A673 (cell line): ENCODE measurements around the gene OR1E2. TPM values are rescaled to one million over a fixed set of nuclear protein-coding genes. Genes with fewer than 3 reads are reported as not detected.
A peak's percentile ranks its signal among the peaks of the same experiment; 100 is the strongest.
"Not testable (repeated sequence)": the region's sequence is repeated elsewhere in the genome, so short reads cannot be mapped to it uniquely, and the experiment has no call there.

Experiments
- BruUV-seq: library from RNA; stranded (reverse); fragments of 400-500 nt; replicated peaks from 2 replicates; lab custom pipeline; 2021; lab: Mats Ljungman, UMichigan
- CTCF ChIA-PET: fragments of 300-600 bp; sonication (Branson Sonifier 250); formaldehyde crosslinking; loops from one replicate; lab custom pipeline; 2022; ENCODE audit warnings: antibody characterized with exemption; lab: Charles Lee
- POLR2A ChIA-PET: fragments of 300-600 bp; sonication (Branson Sonifier 250); formaldehyde crosslinking; loops from one replicate; lab custom pipeline; 2022; ENCODE audit warnings: antibody characterized with exemption; ENCODE audit not compliant: low non-redundant PET; lab: Charles Lee
- DNase-seq: peaks from one replicate; pipeline ENCODE4 v3.0.0-alpha.2; 2015; ENCODE audit warnings: low spot score
- H3K27ac ChIP-seq: fragments of 200-600 bp; sonication (generic); 2 replicates; pipeline ENCODE4 v1.5.1; 2016; ENCODE audit warnings: mixed run types, low read depth, mild to moderate bottlenecking, mixed read lengths, antibody characterized with exemption, low read length; ENCODE audit not compliant: poor library complexity, severe bottlenecking
- H3K27me3 ChIP-seq: fragments of 200-600 bp; sonication (generic); replicated peaks from 2 replicates; pipeline ENCODE4 v1.6.1; 2017; ENCODE audit warnings: mixed run types, low read depth, mild to moderate bottlenecking, mixed read lengths, antibody characterized with exemption, low read length; ENCODE audit not compliant: insufficient read depth, poor library complexity
- H3K36me3 ChIP-seq: fragments of 200-600 bp; sonication (generic); 2 replicates; pipeline ENCODE4 v1.6.1; 2016; ENCODE audit warnings: mixed run types, mild to moderate bottlenecking, mixed read lengths, antibody characterized with exemption, low read length; ENCODE audit not compliant: insufficient read depth, poor library complexity, severe bottlenecking
- H3K4me1 ChIP-seq: fragments of 200-600 bp; sonication (generic); 2 replicates; pipeline ENCODE4 v1.6.1; 2017; ENCODE audit warnings: mixed run types, mild to moderate bottlenecking, mixed read lengths, antibody characterized with exemption, low read length; ENCODE audit not compliant: insufficient read depth, poor library complexity, severe bottlenecking
- H3K4me3 ChIP-seq: fragments of 200-600 bp; sonication (generic); 2 replicates; pipeline ENCODE4 v1.5.1; 2016; ENCODE audit warnings: low read depth, mixed run types, mild to moderate bottlenecking, mixed read lengths, low read length; ENCODE audit not compliant: poor library complexity, severe bottlenecking
- H3K9me3 ChIP-seq: fragments of 200-600 bp; sonication (generic); 2 replicates; pipeline ENCODE4 v1.6.1; 2016; ENCODE audit warnings: mixed run types, low read depth, mild to moderate bottlenecking, mixed read lengths, antibody characterized with exemption, low read length; ENCODE audit not compliant: poor library complexity, severe bottlenecking
- EZH2 ChIP-seq: fragments of 200-600 bp; sonication (generic); IDR thresholded peaks from 2 replicates; pipeline ENCODE4 v1.6.1; 2017; ENCODE audit warnings: borderline replicate concordance, low read depth, mild to moderate bottlenecking, mixed read lengths, antibody characterized with exemption, low read length; ENCODE audit not compliant: poor library complexity, severe bottlenecking
- intact Hi-C: fragments of 100-400 bp; cut with micrococcal nuclease; formaldehyde crosslinking; loops from one replicate; pipeline ENCODE4 v1.10.0; 2022; ENCODE audit not compliant: unreplicated experiment
- total RNA-seq: library from RNA; stranded (reverse); gene quantifications from 2 replicates; pipeline ENCODE4 v1.2.3, GENCODE V29; 2021
- TF ChIP-seq, protein P1 (sequence below): fragments of 300-800, 200-600 bp; sonication (generic); conservative IDR thresholded peaks from 2 replicates; pipeline ENCODE4 v1.5.1; 2017; ENCODE audit warnings: low read depth, mild to moderate bottlenecking, antibody characterized with exemption, low read length, moderate library complexity, mixed read lengths

Gene OR1E2
- total RNA-seq, 1 experiment from 2014 or later: not detected

DNA sequence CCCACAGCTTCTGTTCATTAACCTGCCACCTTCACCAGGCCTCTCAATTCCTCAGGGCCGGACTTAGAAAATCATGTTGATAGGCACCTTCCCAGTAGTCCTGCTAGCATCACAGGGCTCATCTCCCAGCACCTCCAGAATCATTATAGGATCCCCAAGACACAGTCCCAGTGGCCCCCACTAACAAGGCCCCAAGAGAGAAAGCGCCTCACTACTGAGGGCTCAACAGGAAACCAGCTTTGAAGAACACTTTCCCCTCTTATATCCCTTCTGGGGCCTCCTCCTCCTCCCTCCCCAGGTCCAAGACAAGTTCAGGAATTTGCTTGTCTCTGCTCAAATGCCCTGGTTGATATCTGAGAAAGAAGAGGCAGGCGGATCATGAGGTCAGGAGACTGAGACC is 22.6 kb downstream of the OR1E2 start, which contains the start of gene OR3A3:
TSS of gene OR3A3 (plus strand) at position 301 of the 400 bp plus-strand sequence.
- no peak within 1 kb of the TSS for H3K27ac ChIP-seq
- intact Hi-C loops: no loop called here
- H3K9me3 ChIP-seq: no peaks in the 10 kb centered on the region
- ChIA-PET POLR2A (no interaction called here), CTCF (no interaction called here)
- no peaks in the 10 kb centered on the region for H3K4me1 ChIP-seq
- no TSS peak for BruUV-seq
- DNase-seq: no peak
- TF ChIP-seq, protein P1, sequence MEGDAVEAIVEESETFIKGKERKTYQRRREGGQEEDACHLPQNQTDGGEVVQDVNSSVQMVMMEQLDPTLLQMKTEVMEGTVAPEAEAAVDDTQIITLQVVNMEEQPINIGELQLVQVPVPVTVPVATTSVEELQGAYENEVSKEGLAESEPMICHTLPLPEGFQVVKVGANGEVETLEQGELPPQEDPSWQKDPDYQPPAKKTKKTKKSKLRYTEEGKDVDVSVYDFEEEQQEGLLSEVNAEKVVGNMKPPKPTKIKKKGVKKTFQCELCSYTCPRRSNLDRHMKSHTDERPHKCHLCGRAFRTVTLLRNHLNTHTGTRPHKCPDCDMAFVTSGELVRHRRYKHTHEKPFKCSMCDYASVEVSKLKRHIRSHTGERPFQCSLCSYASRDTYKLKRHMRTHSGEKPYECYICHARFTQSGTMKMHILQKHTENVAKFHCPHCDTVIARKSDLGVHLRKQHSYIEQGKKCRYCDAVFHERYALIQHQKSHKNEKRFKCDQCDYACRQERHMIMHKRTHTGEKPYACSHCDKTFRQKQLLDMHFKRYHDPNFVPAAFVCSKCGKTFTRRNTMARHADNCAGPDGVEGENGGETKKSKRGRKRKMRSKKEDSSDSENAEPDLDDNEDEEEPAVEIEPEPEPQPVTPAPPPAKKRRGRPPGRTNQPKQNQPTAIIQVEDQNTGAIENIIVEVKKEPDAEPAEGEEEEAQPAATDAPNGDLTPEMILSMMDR: no peak
- TF ChIP-seq EZH2: no peak
- peaks cover 2% of the 10 kb centered on the region for H3K27me3 ChIP-seq
- no peaks in the 10 kb centered on the region for H3K36me3 ChIP-seq
- H3K4me3 ChIP-seq: no peak within 1 kb of the TSS

DNA sequence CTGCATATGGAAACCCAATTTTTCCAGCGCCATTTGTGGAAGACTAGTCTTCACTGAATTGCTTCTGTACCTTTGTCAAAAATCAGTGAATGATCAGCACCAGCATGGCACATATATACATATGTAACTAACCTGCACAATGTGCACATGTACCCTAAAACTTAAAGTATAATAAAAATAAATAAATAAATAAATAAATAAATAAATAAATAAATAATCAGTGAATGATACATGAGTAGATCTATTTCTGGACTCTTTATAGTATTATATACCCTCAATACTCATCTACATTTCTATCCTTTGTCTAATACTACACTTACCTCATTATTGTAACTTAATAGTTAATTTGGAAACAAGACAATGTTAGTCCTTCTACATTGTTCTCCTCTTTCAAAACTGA is 29.8 kb downstream of the OR1E2 start:
- CTCF ChIA-PET, H3K4me1 ChIP-seq, POLR2A ChIA-PET, H3K27ac ChIP-seq, intact Hi-C loops, H3K4me3 ChIP-seq, BruUV-seq, DNase-seq, H3K27me3 ChIP-seq, H3K9me3 ChIP-seq, H3K36me3 ChIP-seq: not testable (repeated sequence)

DNA sequence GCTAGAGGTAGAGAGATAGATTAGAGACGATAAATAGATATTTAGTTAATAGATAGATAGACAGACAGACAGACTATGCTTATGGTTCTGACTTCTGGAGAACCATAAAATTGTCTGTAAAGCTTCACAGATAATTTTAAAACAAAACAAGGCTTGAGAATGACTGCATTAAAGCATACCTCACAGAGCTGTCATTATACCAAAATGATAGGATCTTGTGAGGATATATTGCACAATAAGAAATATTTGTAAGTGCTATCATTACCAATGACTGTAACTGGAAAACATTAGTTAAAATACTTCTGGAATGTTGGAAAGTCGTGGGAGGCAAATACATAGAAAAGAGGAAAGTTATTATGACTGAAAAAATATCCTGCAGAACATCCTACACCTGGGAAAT is 31.9 kb downstream of the OR1E2 start:
- Histone ChIP-seq H3K4me3 (no peak overlapping the region), H3K27me3 (no peaks in the 10 kb centered on the region), H3K9me3 (no peaks in the 10 kb centered on the region), H3K4me1 (no peaks in the 10 kb centered on the region), H3K27ac (no peak overlapping the region), H3K36me3 (no peaks in the 10 kb centered on the region)
- no peak for DNase-seq
- intact Hi-C loops: no loop called here
- BruUV-seq: no TSS peak
- TF ChIP-seq EZH2: no peak
- TF ChIP-seq, protein P1: no peak
- POLR2A ChIA-PET: no interaction called here
- CTCF ChIA-PET: no interaction called here

DNA sequence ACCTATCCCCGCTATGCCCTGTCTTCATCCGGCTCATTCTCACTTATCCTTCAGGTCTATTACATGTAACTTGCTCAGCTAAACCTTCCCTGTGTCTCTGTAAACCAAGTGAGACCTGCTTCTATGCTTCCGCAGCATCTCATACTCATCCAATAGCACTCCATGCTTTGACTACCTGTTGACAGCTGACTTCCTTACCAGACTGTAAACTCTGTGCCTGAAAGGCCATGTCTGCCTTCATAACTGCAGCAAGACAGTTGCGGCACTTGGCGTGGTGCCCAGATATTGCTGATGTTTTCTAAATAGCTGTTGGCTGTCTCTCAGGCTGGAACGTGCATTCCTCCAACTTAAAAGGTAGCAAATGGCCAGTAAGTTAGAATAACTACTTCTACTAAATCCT is 33.6 kb downstream of the OR1E2 start:
- Histone ChIP-seq H3K36me3 (no peaks in the 10 kb centered on the region), H3K9me3 (no peaks in the 10 kb centered on the region), H3K4me3 (no peak overlapping the region), H3K27ac (no peak overlapping the region), H3K4me1 (no peaks in the 10 kb centered on the region), H3K27me3 (no peaks in the 10 kb centered on the region)
- peak; percentile 5 for DNase-seq
- intact Hi-C loops: no loop called here
- ChIA-PET POLR2A (no interaction called here), CTCF (no interaction called here)
- TF ChIP-seq, protein P1: no peak
- no peak for TF ChIP-seq EZH2
- no TSS peak for BruUV-seq
